GM18909 (cell line): ENCODE measurements around the gene SLC25A1.

Experiments
- ATAC-seq: cut with Tn5 transposase; IDR thresholded peaks from one replicate; pipeline ENCODE4 v1.9.1; 2021; ENCODE audit warnings: mild to moderate bottlenecking; ENCODE audit not compliant: unreplicated experiment, poor library complexity

The SLC25A1 gene

DNA sequence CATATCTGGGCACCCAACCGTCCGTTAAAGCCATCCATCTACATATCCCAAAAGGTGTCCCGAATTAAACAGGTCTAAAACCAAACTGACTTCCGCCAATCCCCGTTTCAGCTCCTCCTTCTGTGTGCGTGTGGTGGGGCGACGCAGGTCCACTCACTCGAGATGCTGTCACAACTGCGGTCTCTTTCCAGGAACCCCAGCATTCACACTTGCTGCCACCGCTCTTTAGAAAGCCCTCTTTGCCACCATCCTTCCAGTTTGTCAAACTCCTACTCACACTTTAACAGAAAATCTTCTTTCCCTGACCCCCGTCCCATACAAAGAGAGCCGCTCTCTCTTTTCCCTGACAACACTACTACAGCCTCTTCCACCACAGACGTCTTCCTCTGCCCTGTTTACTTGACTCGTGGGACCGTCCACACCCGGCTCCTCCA lies 34.6 kb downstream of the SLC25A1 start:
- no peak for ATAC-seq

DNA sequence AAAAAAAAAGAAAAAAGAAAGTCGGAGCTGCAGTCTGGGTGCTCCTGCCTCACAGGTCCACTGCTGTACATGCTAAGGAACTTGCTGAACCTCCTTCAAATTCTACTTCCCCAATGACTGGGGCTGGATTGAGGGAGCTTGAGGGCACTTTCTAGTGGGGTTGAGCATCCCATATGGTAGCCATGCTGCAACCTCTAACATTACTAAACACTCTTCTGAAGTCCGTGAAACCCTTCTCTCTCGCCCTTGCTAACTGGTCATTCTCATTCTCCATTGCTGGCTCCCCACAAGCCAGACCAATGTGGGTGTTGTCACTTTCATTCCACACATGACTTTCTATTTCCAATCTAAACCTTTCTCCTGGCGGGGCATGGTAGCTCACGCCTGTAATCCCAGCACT lies 35.3 kb downstream of the SLC25A1 start:
- ATAC-seq, result no peak

DNA sequence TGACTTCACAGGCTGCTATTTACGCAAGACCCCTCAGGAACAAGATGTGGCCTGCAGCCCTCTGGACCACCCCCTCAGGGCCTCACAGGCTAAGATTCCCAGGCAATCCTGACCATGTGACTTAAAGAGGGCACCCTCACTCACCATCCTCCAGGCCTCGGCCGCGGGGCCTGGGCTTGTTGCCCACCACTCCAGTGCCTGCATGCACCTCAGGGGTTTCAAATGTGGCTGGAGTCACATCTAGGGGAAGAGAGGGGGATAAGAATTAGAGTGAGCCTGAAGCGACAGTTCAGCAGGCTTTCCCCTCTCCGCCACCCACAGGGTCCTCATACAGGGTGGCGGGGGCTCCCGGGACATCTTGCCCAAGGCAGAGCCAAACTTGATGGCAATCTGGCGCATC lies 36.1 kb downstream of the SLC25A1 start:
- ATAC-seq, result no peak

DNA sequence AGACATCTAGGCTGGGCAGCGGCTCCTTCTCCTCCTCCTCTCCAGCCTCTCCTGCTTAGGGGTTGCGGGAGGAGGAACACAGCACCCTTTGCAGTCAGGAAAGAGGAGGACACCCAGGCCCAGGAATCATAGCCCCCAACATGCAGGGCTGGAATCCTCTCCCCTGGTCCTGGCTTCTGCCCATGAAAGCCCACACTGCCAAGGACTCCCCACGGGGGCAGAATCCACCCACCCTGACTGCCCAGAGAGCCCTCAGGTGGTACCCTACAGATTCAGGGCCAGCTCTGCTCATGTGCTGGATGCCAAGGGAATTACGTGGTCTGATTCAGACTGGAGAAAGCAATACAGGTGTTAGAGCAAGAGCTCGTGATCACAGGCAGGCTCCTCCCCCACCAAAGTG lies 38.6 kb downstream of the SLC25A1 start:
- no peak for ATAC-seq

DNA sequence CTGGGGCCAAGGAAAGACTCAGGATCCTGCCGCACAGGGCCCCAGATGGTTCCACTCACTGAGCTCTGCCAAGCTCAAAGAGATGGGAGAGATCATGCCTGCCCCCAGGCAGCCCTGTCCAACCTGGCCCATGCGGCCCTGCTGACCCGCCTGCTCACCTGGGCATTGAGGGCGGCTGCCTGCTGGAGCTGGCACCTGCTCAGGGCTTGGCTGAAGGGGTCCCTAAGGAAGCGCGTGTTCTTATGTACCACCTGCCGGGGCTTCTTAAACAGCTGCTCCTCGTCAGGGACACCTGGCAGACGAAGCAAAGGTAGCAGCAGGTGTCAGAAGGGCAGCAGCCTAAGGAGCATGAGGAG lies 39.6 kb downstream of the SLC25A1 start:
- ATAC-seq, result no peak

DNA sequence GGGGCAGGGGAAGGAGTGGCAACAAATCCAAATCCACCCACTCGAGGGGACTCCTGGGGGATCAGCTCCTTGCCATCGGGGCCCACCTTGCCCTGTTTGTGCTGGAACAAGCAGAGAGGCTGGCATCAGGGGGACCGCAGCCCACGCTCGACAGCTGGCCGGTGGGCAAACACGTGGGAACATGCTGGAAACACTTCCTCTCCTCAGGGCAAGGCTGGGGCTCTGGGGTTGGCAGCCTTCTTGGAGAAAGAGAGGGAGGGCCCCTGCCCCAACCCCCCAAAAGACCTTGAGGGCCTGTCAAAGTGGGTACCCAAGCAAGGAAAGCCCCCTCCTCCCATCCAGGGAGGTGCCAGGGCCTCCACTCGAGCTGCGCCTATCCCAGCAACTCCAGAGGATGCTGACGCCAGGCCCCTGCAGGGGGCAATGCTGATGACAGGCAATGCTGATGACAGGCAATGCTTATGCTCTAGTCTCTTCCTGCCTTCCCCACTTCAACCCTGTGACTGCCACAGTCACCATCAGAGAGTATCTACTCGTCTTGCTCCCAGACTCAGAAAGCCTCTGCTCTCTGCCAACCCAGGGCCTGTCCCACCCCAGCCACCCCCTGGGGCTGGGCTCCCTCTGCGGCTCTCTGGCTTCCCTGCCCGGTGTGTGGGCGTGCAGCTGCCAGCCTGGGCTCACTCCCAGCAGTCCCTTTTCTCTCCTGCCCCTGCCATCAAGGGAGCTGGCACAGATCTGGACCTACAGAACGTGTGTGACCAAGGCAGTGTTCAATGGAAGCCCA lies 40.1 kb downstream of the SLC25A1 start:
- no peak for ATAC-seq

DNA sequence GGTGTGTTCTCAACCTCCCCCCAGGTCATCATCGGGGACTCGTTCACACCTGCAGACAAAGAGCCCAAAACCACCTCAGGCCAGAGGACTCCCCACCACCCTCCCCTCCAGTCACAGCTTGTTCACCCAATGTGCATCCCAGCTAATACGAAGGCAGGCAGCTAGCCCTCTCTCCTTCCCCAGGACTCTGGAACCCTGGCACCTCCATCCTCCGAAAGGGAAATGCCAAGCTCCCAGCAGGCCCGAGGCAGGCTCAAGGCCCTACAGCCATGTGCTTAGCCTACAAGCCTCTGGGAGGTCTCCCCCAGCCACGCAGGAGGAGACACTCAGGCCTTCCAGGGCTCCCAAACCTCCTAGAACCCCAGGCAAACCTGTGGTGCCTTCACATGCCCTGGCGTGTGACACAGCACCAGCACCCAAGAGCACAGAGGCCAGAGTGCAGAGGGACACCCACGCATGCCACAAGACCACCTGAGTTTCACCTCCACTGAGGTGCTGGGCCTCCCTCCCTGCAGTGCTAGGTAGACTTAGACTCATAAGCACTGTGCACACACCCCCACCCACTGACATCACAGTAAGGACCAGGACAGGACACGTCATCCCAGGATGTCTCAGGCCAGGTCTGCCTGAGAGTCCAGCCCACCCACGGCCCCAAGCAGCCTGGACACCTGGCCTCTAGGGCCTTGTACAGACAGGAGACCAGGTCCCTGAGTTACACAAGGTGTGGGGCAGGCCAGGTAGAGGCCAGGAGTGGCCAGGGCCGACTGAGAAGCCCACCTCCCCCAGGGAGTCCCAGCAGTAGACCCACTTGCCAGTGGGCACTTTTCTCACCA lies 40.9 kb downstream of the SLC25A1 start:
- no peak for ATAC-seq

DNA sequence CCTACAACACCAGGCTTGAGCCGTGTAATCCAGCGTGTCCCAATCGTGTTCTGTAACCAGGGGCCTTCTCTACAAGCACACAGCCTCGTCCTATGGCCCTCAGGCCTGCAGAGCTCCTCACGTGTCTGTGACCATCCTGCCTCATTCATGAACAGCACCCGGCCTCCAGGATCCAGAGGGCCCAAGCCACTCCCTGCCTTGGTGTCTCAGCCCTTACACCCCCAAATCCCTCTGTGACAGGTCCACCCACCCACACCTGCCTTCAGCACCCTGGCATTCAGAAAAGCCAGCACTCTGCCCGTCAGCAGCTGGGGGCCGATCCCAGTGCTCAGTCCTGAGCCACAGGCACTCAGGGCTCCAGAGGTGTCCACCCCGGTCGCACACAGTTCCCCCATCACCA lies 41.6 kb downstream of the SLC25A1 start:
- no peak for ATAC-seq

DNA sequence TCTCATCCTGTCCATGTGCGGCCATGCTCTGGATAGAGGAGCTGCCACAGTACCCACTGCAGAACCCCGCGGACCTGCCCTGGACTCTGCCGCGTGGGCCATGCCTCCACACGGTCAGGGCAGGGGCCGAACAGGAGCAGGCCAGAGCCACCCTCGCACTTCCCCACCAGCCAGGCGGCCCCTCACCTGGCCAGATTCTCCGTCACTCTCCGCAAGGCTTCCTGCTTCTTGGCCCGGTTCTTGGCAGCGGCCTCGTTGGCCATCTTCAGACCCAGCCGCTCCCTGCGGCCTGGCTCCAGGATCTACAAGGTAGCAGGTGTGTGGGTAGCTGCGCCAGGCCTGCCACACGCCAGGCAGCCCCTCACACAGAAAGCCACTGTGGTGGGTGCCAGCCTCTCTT lies 43.7 kb downstream of the SLC25A1 start:
- no peak for ATAC-seq

DNA sequence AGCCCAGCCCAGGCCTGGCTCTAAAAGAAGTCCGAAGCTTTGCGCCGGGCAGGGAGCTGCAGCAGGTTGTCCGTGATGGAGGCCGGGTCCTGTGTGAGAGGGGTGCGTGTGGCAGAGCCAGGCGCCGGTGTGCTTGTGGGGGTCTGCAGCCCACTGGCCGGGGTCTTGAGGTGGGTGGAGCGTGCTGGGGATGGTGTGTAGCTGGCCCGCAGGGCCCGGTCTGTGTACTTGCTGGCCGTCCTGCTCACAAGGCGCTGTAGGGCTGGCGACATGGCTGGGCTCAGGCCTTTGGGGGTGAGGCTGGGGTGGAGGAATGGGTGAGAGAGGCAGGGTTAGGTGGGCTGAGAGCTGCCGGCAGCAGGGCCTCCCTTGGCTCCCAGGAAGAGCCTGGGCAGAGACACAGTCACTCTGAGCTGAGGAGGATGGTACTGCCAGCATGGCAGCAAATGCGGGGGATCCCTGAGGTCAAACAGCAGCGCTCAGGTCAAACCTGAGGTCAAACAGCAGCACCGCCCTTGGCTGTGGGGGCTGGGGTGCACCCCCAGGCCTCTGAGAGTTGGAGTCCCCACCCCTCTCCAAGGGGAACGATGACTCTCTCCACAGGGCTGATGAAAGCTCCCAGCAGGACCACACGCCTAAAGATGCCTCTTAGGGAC lies 44.2 kb downstream of the SLC25A1 start:
- ATAC-seq, result no peak

DNA sequence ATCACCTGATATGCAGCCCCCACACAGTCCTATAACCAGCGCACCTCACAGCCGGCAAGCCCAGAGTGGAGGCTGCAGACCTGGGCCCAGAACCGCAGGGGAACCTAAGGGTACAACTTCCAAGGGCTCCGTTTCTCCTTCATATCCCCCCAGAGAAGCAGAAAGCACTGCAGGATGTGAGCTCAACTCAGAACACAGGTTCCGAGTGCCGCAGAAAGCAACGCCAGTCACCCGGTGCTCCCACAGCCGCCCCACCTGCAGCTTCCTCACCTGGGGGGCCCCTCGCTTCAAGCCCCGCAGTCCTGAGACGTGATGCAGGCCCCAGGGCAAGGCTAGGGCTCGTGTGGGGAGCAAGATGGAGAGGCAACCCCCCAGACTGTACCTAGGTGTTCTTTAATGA lies 45.0 kb downstream of the SLC25A1 start:
- ATAC-seq, result no peak

DNA sequence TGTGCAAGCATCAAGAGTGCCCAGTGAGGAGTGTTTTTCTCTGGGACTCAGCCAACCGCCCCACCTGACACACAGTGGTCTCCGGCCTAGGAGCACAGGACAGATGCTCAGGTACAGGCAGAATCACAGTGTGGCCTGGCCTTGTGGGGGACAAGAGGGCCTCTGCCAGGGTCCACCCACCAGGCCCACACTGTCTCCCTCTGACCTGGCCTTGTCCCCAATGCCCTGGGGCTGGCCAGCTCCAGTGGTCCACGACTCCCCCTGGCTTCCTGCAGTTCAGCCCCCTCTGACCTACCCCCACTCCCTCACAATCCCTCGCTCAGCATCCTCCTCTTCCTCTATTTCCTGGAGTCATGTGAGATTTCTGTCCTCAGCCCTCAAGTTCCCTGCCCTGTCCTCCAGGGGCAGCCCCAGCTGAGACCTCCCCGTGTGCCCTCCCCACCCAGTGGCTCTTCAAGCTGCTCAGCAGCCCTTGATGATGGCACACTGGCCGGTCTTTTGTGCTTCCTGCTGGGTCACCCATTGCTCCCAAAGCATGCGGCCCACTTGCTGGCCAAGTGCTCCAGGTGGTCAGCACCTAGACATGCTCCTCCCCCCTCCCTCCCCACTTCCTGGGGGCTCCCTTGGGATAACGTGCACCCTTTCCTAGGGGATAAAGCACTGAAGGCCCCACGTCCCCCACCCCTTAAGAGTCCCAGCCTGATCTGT lies 45.7 kb downstream of the SLC25A1 start:
- no peak for ATAC-seq

DNA sequence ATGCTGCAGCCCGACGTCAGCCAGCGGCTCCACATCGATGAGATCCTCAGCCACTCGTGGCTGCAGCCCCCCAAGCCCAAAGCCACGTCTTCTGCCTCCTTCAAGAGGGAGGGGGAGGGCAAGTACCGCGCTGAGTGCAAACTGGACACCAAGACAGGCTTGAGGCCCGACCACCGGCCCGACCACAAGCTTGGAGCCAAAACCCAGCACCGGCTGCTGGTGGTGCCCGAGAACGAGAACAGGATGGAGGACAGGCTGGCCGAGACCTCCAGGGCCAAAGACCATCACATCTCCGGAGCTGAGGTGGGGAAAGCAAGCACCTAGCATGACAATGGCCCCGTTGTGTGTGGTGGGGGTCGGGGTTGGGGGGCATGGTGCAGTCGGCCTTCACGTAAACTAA lies 46.4 kb downstream of the SLC25A1 start:
- ATAC-seq, result no peak

DNA sequence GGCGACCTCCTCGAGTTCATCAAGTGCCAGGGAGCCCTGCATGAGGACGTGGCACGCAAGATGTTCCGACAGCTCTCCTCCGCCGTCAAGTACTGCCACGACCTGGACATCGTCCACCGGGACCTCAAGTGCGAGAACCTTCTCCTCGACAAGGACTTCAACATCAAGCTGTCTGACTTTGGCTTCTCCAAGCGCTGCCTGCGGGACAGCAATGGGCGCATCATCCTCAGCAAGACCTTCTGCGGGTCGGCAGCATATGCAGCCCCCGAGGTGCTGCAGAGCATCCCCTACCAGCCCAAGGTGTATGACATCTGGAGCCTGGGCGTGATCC lies 46.9 kb downstream of the SLC25A1 start:
- ATAC-seq, result no peak

DNA sequence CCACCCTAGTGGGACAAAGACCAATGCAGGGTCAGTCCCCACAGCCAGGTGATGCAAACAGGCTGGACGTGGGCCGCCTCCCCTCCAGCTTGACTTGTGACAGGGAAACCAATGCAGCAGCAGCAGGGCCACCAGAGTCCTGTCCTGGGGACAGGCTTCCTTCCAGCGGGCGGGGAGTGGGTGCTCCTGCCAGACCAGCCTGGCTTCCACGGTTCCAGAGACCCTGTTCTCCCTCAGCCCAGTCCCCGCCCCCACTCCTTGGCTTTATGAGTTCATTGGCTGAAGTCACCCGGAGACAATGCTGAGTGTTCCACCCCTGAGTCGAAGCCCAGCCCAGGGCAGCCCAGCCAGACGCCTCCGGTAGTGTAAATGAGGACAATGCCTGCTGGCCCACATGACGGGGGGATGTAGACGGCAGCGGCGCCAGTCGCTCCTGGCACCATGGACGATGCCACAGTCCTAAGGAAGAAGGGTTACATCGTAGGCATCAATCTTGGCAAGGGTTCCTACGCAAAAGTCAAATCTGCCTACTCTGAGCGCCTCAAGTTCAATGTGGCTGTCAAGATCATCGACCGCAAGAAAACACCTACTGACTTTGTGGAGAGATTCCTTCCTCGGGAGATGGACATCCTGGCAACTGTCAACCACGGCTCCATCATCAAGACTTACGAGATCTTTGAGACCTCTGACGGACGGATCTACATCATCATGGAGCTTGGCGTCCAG lies 47.4 kb downstream of the SLC25A1 start, which contains the start of gene TSSK2:
Gene TSSK2 (plus strand): TSS at position 350 of the 726 bp plus-strand sequence. CDS start 92 bp downstream, at position 442.
- no peak for ATAC-seq

DNA sequence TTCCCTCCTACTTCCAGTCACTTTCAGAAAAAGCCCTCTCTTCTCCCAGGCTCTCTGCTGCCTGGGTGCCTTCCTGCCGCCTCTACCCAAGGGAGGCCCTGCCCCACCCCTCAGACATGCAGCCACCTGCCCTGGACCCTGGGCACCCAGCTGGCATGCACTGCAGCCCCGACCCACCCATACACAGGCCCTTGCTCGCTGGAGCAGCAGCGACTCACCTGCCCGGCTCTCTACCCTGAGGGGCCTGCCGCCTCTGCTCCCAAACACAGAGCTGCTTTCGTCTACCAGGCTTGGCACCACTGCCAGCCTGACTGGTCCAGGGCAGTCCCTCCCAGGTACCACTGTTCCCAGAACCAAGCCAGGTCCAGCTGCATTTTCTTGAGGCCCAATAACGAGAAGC lies 48.7 kb downstream of the SLC25A1 start:
- no peak for ATAC-seq

DNA sequence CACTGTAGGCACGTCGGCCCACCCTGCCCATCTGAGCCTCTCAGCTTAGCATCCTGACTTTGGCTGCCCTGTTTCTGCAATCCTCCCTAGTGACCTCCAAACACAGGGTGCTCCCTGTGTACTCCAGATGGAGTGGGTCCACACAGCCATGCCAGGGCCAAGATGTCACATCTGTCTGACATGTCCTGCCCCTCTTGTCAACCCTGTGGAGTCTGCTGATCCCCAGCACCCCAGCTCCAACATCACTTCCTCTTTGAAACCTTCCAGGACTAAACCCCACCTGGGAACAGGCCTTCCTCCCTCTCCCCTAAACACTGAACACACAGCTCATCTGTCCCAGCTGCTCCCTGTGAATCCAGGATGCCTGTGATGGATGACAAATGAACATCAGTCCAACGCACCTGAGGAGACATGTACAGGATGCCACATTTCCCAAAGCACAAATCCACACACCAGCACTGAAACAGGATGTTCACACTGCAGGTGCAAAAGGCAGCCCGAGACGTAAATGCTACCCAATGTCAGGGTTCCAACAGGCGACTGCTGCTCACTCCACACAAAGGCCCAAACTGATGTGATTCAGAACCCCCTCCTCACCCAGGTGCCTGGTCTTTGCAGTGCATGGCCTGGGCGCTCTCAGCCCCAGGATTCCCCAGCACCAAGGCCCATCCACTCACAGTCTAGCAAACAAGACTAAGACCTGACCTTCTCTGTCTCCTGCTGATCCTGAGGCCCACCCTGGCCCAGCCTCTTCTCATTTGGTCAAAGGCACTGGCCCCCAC lies 49.4 kb downstream of the SLC25A1 start:
- no peak for ATAC-seq

DNA sequence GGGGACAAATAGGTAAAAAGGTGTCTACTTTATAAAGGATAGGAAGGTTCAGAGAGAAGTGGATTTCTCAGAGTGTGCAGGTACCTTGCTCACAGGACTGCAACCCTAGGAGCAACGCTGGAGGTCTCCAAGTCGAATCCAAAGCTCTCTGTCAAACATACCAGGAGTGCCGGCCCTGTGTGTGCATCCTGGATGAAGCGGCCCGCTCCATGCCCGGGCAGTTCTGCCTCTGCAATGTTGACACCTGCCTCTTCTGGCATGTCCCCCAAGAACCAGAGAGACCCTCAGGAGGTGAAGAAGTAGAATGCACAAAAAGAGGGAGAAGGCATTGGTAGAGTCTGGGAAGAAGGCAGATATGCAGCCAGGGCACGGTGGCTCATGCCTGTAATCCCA lies 50.5 kb downstream of the SLC25A1 start:
- no peak for ATAC-seq

DNA sequence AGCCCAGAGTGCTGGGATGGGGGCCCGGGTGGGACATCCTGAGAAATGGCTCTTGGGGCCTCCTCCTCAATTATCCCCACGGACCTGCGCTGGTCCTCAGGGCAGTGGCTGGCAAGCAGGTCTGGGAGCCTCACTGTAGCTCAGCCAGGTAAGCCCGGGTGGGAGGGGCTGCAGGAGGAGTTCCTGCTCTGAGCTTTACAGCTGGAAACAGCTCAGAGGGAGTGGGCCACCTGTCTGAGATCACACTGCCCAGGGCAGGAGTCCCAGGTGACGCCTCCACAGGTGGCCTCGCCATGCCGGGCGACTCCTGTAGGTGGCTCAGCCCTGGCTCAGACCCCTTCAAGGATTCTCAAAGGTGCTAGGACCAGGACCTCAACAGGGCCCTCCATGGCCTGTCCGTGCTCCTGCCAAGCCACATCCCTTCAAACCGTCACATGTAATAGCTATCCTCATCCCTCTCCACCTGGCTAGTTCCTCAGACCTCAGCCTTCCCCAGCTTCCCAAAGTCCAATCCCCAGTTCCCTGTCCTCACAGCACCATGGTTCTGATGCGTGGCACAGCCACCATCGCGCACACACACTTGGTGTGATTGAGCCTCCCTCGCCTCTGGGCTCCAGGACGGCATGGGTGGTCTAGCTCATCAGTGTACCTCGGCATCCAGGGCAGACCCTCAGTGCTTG lies 51.1 kb downstream of the SLC25A1 start:
- ATAC-seq, result no peak
